ENCODE data around the gene CACNA1I.

- TF ChIP-seq CTCF (conservative IDR thresholded peaks at IDR 0.05 in 1 of 2, IDR thresholded peaks at IDR 0.05 in 1 of 2; ENCODE audit: low read depth in 1 of 2, low read length in 2 of 2) (no peak), EZH2 (IDR thresholded peaks at IDR 0.05; ENCODE audit: low read length, missing control alignments) (no peak)
These were observed 48.5 kb downstream of the CACNA1I start for GRCh38 chr22:39618996-39619530.
